ENCODE data around the gene EPB41L3.

EPB41L3 gene

GRCh38 chr18:5397102-5397501, 146.7 kb downstream of the EPB41L3 start:
- no peak for DNase-seq

- no peak for DNase-seq
These were observed 147.8 kb downstream of the EPB41L3 start for GRCh38 chr18:5395860-5396448.

GRCh38 chr18:5393779-5394178, 150.0 kb downstream of the EPB41L3 start:
- DNase-seq: no peak

- no peak for DNase-seq
These were observed 152.4 kb downstream of the EPB41L3 start for GRCh38 chr18:5391409-5391808.

GRCh38 chr18:5389356-5389755, 154.4 kb downstream of the EPB41L3 start:
- no peak for DNase-seq

GRCh38 chr18:5388896-5389295, 154.9 kb downstream of the EPB41L3 start:
- DNase-seq: no peak

GRCh38 chr18:5380586-5380985, 163.2 kb downstream of the EPB41L3 start:
- DNase-seq: no peak

GRCh38 chr18:5376986-5377385, 166.8 kb downstream of the EPB41L3 start:
- no peak for DNase-seq

GRCh38 chr18:5370332-5370731, 173.5 kb downstream of the EPB41L3 start:
- no peak for DNase-seq

- DNase-seq: no peak
These were observed 174.3 kb downstream of the EPB41L3 start for GRCh38 chr18:5369513-5369912.

- DNase-seq: no peak
These were observed 178.4 kb downstream of the EPB41L3 start for GRCh38 chr18:5365443-5365842.

GRCh38 chr18:5350636-5351035, 193.2 kb downstream of the EPB41L3 start:
- no peak for DNase-seq
